ENCODE data around the gene CCM2.

The CCM2 gene

DNA sequence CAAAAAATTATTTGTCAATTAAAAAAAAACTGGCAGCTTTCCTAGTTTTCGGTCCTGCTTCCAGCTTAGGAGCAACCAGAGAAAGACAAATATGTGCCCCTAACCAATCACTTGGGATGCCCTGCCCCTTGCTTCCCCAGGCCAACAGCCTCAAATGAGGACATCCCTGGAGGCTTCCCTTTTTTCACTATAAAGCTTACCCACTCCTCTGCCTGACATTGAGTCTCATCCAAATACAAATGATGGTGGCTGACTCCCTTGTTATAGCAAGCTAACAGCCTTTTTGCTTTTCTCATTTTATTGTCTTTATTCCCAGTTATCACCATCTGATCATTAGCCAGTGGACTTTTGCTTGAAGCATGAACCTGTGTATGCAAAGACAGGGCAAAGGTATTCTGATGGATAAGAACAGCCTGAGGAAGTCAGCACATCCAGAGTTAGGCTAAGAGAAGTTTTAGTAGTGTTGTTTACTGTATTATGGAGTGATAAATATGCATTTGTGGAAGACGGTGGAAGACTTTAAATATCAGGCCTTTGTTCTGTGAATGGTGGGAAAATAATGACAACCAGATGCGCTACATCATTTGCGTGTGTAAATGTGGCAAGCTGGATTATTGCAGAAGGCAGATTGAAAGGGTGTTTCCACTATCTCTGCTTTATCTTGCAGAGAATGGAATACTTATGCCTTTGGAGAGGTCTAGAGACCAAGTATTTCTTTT, 1.7 kb upstream of the CCM2 start:
- Histone ChIP-seq H3K9me3 (ENCODE audit: control insufficient read depth, low read length) (no peaks in the 10 kb centered on the region), H3K36me3 (ENCODE audit: control insufficient read depth, insufficient read depth, low read length, severe bottlenecking) (no peaks in the 10 kb centered on the region), H3K4me1 (ENCODE audit: control insufficient read depth, insufficient read depth, low read length) (peaks cover 17% of the 10 kb centered on the region), H3K27me3 (replicated peaks; ENCODE audit: control insufficient read depth, insufficient read depth, low read length) (no peaks in the 10 kb centered on the region), H3K4me3 (ENCODE audit: low read length) (peak overlapping the region; percentile 86), H3K9ac (ENCODE audit: low read length) (peak overlapping the region; percentile 33)
- DNase-seq (ENCODE audit: low read depth), result no peak

DNA sequence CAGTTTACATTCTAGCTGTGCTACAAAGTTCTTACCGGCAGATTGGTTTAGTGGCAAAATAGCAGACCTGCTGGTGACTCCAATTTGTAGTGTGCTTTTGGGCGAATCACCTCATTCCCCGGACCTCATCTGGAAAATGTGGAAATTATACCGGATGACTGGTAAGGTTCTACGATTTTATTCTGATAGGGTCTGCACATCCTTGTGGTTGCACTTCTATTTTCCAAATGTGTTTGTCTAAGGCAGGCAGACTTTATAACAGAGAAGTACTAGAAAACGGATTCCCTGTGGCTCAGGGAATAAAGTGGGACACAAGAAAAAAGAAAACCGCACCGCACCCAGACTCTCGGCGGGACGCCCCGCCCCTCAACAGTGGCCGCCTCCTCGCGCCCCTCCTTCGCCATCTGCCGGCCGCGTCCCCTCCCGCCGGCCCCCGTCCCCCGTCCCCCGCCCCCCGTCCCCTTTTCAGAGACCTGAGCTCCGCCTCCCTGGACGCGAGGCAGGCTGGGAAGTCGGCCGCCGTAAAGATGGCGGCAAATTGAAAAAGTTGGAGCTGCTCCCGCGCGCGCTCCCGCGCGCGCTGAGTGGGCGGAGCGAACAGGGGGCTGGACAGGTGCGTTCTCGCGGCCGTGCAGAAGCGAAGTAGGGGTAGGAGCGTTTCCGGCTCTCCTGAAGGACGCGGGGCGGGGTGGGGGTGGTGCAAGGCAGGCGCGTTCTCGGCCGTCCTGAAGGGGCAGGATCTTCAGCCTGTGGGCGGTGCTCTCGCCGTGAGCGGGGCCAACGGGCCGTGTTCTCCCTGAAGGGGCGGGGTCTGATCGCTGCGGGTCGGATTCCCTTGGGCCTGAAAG, 532 bp upstream of the CCM2 start:
- H3K9me3 ChIP-seq (ENCODE audit: control insufficient read depth, low read length), result no peaks in the 10 kb centered on the region
- peak overlapping the region; percentile 86 for H3K4me3 ChIP-seq (ENCODE audit: low read length)
- H3K36me3 ChIP-seq (ENCODE audit: control insufficient read depth, insufficient read depth, low read length, severe bottlenecking), result no peaks in the 10 kb centered on the region
- peak overlapping the region; percentile 87 for H3K9ac ChIP-seq (ENCODE audit: low read length)
- DNase-seq (ENCODE audit: low read depth), result peak; percentile 100
- no peaks in the 10 kb centered on the region for H3K27me3 ChIP-seq (replicated peaks; ENCODE audit: control insufficient read depth, insufficient read depth, low read length)
- H3K4me1 ChIP-seq (ENCODE audit: control insufficient read depth, insufficient read depth, low read length), result peaks cover 17% of the 10 kb centered on the region

DNA sequence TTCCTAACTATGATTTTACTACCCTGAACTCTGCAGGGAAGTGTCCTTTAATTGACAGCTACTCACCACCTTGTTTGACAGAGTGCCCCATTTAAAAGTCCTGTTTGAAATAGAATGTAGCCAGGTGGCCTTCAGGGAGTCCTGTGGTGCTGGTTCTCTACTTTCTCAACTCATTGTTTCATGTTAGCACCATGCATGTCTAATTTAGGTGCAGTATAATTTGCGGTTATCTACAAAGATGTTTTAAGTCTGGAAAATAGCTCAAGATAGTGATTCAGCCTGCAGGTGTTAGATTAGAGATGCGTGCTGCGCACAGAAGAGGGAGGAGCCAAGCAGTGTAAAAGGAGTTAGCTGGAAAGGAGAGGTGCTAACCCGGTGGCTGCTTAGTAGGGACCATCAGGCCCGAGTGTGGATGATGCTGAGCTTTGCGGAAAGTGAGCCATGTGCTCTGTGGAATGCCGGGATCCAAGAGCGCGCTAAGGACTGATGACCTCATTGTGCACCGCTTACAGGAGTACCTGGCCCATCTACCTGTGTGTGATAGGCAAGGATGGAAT, 1.2 kb downstream of the CCM2 start:
- H3K27me3 ChIP-seq (replicated peaks; ENCODE audit: control insufficient read depth, insufficient read depth, low read length), result no peaks in the 10 kb centered on the region

DNA sequence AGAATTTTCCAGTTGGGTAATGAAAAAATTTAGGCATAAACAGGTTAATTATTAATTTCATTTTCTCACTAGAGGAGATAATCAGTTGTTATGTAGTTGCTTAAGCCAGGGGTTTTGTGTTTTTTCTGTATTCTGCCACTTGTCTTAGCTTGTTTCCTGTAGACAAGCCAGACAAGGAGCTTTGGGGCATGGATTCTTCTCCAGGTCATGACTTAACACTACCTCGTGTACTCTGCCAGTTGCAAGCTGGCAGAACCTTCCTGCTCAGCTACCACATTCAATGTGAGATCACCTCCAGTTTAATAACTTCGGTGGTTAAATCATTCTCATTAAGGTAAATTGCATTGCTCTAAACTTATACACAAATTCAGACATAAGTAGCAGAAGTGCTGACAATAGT, 1.8 kb downstream of the CCM2 start:
- Histone ChIP-seq H3K4me3 (ENCODE audit: low read length) (peak overlapping the region; percentile 88), H3K4me1 (ENCODE audit: control insufficient read depth, insufficient read depth, low read length) (peaks cover 14% of the 10 kb centered on the region), H3K27me3 (replicated peaks; ENCODE audit: control insufficient read depth, insufficient read depth, low read length) (no peaks in the 10 kb centered on the region), H3K36me3 (ENCODE audit: control insufficient read depth, insufficient read depth, low read length, severe bottlenecking) (peaks cover 5% of the 10 kb centered on the region), H3K9ac (ENCODE audit: low read length) (no peak overlapping the region), H3K9me3 (ENCODE audit: control insufficient read depth, low read length) (no peaks in the 10 kb centered on the region)
- no peak for DNase-seq (ENCODE audit: low read depth)

More for the DNA sequence above, 1.2 kb downstream of the CCM2 start:
- Histone ChIP-seq H3K4me1 (ENCODE audit: control insufficient read depth, insufficient read depth, low read length) (peaks cover 17% of the 10 kb centered on the region), H3K36me3 (ENCODE audit: control insufficient read depth, insufficient read depth, low read length, severe bottlenecking) (peaks cover 5% of the 10 kb centered on the region), H3K4me3 (ENCODE audit: low read length) (peak overlapping the region; percentile 88), H3K9me3 (ENCODE audit: control insufficient read depth, low read length) (no peaks in the 10 kb centered on the region), H3K9ac (ENCODE audit: low read length) (peak overlapping the region; percentile 92)
- DNase-seq (ENCODE audit: low read depth), result peak; percentile 24

DNA sequence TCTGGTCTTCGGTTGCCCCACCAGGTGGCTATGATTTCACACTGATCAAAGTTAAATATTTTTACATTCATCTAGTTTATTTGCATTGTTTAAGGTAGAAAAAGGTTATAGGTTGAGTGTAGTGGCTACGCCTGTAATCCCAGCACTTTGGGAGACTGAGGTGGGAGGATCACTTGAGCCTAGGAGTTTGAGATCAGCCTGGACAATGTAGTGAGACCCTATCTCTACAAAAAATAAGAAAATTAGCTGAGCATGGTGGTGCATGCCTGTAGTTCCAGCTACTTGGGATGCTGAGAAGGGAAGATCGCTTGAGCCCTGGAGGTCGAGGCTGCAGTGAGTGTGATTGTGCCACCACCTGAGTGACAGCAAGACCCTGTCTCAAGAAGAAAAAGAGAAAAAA, 3.8 kb downstream of the CCM2 start:
- Histone ChIP-seq H3K27me3 (replicated peaks; ENCODE audit: control insufficient read depth, insufficient read depth, low read length) (no peaks in the 10 kb centered on the region), H3K36me3 (ENCODE audit: control insufficient read depth, insufficient read depth, low read length, severe bottlenecking) (peaks cover 9% of the 10 kb centered on the region), H3K4me3 (ENCODE audit: low read length) (no peak overlapping the region), H3K9ac (ENCODE audit: low read length) (no peak overlapping the region), H3K9me3 (ENCODE audit: control insufficient read depth, low read length) (no peaks in the 10 kb centered on the region), H3K4me1 (ENCODE audit: control insufficient read depth, insufficient read depth, low read length) (peaks cover 11% of the 10 kb centered on the region)
- DNase-seq (ENCODE audit: low read depth), result no peak

DNA sequence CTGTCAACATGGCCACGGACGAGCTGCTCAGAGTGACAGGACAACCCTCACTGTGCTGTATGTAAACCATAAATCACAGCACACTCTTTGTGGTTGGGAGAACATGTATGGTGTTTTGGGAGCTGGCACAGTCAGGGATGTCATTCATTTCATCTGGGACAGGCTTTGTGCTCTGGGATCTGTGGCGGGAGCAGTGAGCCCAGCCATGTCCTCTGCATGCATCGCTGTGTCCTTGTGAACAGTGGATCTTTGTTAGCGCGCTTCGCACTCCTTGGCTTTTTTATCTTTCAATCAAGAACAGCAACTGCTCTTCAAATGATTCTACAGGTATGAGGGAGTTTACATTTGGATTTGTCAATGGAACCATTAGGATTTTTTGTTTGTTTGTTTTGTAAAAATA, 7.1 kb downstream of the CCM2 start:
- Histone ChIP-seq H3K4me1 (ENCODE audit: control insufficient read depth, insufficient read depth, low read length) (peaks cover 7% of the 10 kb centered on the region), H3K9me3 (ENCODE audit: control insufficient read depth, low read length) (no peaks in the 10 kb centered on the region), H3K27me3 (replicated peaks; ENCODE audit: control insufficient read depth, insufficient read depth, low read length) (no peaks in the 10 kb centered on the region), H3K36me3 (ENCODE audit: control insufficient read depth, insufficient read depth, low read length, severe bottlenecking) (peaks cover 9% of the 10 kb centered on the region), H3K9ac (ENCODE audit: low read length) (no peak overlapping the region), H3K4me3 (ENCODE audit: low read length) (no peak overlapping the region)
- no peak for DNase-seq (ENCODE audit: low read depth)

DNA sequence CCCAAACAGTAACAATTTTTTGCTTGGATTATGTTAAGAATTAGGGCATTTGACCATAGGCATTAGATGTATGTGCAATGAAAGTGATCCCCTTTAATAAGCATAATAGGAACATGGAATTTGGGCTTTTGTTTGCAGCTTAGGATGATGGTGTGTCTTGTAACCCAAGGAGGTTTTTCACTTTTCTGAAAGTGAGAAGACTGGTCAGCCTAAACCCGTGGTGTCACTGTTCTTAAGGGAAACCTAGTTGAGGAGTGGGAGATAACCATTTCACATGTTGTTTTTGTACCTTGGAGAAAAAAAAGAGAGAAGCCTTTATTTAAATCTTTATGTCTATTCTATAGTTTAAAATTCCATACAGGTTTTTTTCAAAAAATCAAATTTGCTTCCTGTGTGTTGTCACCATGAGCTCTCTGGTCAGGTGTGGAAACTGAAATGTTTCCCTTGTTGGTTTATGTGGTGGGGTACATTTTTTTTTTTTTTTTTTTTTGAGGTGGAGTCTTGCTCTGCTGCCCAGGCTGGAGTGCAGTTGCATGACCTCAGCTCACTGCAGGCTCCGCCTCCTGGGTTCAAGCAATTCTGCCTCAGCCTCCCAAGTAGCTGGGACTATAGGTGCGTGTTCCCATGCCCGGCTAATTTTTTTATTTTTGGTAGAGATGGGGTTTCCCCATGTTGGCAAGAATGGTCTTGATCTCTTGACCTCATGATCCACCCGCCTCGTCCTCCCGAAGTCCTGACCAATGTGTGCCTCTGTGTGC, 7.7 kb downstream of the CCM2 start:
- DNase-seq (ENCODE audit: low read depth), result no peak
- Histone ChIP-seq H3K9me3 (ENCODE audit: control insufficient read depth, low read length) (no peaks in the 10 kb centered on the region), H3K27me3 (replicated peaks; ENCODE audit: control insufficient read depth, insufficient read depth, low read length) (no peaks in the 10 kb centered on the region), H3K4me3 (ENCODE audit: low read length) (no peak overlapping the region), H3K4me1 (ENCODE audit: control insufficient read depth, insufficient read depth, low read length) (peaks cover 7% of the 10 kb centered on the region), H3K36me3 (ENCODE audit: control insufficient read depth, insufficient read depth, low read length, severe bottlenecking) (peaks cover 16% of the 10 kb centered on the region), H3K9ac (ENCODE audit: low read length) (no peak overlapping the region)

DNA sequence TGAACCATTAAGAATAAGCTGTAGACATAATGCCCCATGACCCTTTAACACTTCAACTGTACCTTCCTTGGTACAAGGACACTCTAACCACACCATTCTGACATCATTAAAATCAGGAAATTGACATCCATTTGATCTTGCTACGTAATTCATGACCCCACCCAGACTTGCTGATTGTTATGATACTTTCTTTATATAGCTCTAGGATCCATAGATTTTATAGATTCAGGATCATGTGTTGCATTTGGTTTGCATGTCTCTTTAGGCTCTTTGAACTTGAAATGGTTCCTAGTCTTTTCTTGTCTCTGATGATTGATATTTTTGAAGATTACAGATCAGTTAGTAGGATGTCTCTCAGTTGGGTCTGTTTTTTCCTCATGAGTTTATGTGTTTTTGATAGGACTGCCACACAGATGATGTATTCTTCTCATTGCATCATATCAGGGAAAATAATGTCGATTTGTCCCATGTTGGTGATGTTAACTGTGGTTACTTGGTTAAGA, 13.5 kb downstream of the CCM2 start:
- peaks cover 8% of the 10 kb centered on the region for H3K36me3 ChIP-seq (ENCODE audit: control insufficient read depth, insufficient read depth, low read length, severe bottlenecking)

DNA sequence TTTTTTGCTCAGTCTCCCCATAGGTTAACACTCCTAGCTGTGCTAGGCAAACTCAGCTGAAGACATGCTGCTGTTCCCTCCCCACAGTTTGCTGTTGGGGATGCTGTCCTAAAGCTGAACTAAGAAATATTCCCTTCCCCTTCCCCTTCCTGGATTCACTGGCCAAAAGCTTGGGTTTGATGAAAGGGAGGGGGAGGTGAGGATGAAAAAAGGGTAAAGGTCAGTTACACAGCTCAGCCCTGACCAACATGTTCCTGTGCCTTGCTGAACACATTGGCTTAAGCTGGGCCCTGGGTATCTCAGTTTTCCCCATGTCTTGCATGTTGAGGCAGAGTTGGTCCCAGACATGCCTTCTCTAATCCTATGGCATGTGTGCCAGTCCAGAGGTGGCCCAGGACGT, 15.3 kb downstream of the CCM2 start:
- Histone ChIP-seq H3K4me1 (ENCODE audit: control insufficient read depth, insufficient read depth, low read length) (peaks cover 6% of the 10 kb centered on the region), H3K4me3 (ENCODE audit: low read length) (no peak overlapping the region), H3K27me3 (replicated peaks; ENCODE audit: control insufficient read depth, insufficient read depth, low read length) (no peaks in the 10 kb centered on the region), H3K9me3 (ENCODE audit: control insufficient read depth, low read length) (no peaks in the 10 kb centered on the region), H3K9ac (ENCODE audit: low read length) (no peak overlapping the region), H3K36me3 (ENCODE audit: control insufficient read depth, insufficient read depth, low read length, severe bottlenecking) (peaks cover 12% of the 10 kb centered on the region)
- no peak for DNase-seq (ENCODE audit: low read depth)

More for the DNA sequence above, 13.5 kb downstream of the CCM2 start:
- H3K4me3 ChIP-seq (ENCODE audit: low read length), result no peak overlapping the region
- no peak overlapping the region for H3K9ac ChIP-seq (ENCODE audit: low read length)
- H3K27me3 ChIP-seq (replicated peaks; ENCODE audit: control insufficient read depth, insufficient read depth, low read length), result no peaks in the 10 kb centered on the region
- DNase-seq (ENCODE audit: low read depth), result no peak
- no peaks in the 10 kb centered on the region for H3K9me3 ChIP-seq (ENCODE audit: control insufficient read depth, low read length)
- H3K4me1 ChIP-seq (ENCODE audit: control insufficient read depth, insufficient read depth, low read length), result peaks cover 12% of the 10 kb centered on the region

DNA sequence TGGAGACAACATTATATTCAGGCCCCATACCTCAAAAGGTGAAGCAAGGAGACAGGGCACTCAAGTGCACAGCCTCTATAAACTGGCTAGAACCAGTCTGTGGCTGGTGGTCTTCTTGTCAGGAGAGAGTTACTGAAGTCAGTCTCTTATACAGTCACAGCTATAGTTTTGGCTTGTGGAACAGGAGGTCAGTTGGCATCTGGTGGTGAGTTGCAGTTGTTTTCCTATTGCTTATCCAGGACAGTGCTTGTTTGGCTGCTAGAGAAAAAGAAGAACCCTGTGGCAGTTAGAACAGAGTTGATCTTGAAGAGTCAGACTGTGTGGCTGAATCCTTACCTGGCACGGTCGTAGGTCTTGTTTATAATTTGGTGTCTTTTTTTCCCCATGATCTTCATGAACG, 17.3 kb downstream of the CCM2 start:
- Histone ChIP-seq H3K9ac (ENCODE audit: low read length) (no peak overlapping the region), H3K9me3 (ENCODE audit: control insufficient read depth, low read length) (no peaks in the 10 kb centered on the region), H3K36me3 (ENCODE audit: control insufficient read depth, insufficient read depth, low read length, severe bottlenecking) (peaks cover 10% of the 10 kb centered on the region), H3K4me1 (ENCODE audit: control insufficient read depth, insufficient read depth, low read length) (peaks cover 8% of the 10 kb centered on the region), H3K4me3 (ENCODE audit: low read length) (no peak overlapping the region), H3K27me3 (replicated peaks; ENCODE audit: control insufficient read depth, insufficient read depth, low read length) (no peaks in the 10 kb centered on the region)
- no peak for DNase-seq (ENCODE audit: low read depth)

DNA sequence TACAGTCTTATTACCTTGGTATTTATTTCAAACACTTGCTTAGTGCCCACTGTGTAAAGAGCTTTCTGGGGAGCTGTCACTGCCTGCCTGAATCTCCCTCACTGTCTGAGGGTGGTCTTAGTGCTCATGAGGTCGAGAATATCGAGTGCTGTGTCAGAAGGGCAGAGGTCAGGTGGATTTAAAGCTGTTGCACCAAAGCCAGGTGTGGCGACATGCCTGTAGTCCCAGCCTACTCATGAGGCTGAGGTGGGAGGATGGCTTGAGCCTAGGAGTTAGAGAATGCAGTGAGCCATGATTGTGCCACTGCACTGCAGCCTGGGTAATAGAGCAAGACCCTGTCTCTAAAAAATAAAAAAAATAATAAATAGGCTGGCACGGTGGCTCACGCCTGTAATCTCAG, 20.9 kb downstream of the CCM2 start:
- no peak overlapping the region for H3K4me3 ChIP-seq (ENCODE audit: low read length)
- H3K36me3 ChIP-seq (ENCODE audit: control insufficient read depth, insufficient read depth, low read length, severe bottlenecking), result peaks cover 8% of the 10 kb centered on the region
- H3K9ac ChIP-seq (ENCODE audit: low read length), result no peak overlapping the region
- no peaks in the 10 kb centered on the region for H3K27me3 ChIP-seq (replicated peaks; ENCODE audit: control insufficient read depth, insufficient read depth, low read length)
- DNase-seq (ENCODE audit: low read depth), result no peak
- no peaks in the 10 kb centered on the region for H3K9me3 ChIP-seq (ENCODE audit: control insufficient read depth, low read length)
- peaks cover 3% of the 10 kb centered on the region for H3K4me1 ChIP-seq (ENCODE audit: control insufficient read depth, insufficient read depth, low read length)

Data from adipocyte (in vitro differentiated cells).